ENCODE measurements around the gene TNP2.
"Not testable (repeated sequence)": the region's sequence is repeated elsewhere in the genome, so short reads cannot be mapped to it uniquely, and the experiment has no call there.

TNP2 gene

DNA sequence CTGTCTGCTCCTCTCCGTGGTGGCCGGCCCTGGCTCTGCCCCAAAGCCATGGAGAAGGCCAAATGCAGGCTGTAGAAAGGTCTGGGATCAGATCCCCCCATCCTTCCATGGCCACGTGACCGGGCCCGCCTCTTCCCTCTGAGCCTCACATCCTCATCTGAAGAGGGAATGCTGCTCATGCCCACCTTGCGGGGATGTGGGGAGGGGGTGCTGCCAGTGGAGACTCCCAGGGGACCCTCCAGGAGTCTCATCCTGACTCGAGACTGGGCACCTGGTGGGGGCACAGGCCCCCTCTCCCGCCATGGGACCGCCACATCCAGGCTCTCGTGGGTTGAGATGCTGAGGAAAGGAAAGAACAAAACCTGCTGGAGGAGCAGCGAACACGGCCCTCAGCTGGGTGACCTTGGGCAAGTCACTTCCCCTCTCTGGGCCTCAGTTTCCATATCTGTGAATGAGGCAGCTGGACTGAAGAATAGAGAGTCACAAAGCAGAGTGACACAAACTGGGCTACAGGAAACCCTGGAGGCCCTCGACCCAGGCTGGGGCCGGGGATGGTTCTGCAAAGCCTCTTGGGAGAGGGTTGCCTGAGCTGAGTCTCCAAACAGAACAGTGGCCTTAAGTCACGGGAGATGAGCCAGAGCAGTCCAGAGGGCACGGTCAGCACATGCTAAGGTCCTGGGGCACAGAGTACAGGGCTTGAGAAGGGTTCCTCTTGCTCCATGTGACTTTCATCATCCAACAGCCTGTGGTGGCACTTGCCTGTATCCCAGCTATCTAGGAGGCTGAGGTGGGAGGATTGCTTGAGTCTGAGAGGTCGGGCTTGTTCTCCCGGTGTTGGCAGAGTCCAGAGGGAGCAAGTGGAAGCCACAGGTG is 43.2 kb downstream of the TNP2 start:
- DNase-seq (ENCODE audit: extremely low read depth in 1 of 2, low read depth in 1 of 2) = no peak

DNA sequence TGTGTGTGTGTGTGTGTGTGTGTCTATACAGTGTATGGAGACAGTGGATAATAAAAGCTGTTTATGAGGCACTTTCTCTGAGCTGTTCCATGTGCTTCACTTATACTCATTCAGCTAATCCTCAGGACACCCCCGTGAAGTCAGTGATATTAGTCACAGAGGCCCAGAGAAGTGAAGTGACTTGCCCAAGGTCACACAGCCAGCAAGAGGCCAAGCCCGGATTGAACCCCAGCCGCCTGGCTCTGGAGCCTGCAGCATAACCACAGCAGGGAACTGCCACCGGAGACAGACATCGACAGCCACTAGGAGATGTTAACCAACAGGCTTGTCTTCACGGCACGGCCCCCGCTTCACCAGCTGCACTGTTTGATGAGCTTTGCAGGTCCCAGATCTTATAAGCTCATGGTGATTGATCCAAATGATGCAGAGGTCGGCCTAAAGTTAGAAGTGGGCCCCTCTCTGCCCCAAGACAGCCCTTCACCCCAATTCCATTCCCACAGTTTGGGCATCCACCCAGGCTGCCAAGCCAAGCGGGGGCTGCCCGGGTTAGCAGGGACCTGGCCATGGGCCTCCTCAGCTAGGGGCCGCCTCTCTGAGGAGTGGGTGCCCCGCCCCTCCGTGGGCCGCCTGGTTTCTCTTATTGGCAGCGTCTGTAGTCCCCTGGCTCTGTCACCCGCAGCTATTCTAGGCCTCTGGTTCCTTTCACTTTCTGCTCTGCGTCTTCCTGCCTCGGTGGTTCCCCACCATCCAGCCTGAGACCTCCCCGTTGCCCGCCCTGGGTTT is 44.0 kb downstream of the TNP2 start:
- DNase-seq (ENCODE audit: extremely low read depth in 1 of 2, low read depth in 1 of 2) = peak; percentile 34 to 46

DNA sequence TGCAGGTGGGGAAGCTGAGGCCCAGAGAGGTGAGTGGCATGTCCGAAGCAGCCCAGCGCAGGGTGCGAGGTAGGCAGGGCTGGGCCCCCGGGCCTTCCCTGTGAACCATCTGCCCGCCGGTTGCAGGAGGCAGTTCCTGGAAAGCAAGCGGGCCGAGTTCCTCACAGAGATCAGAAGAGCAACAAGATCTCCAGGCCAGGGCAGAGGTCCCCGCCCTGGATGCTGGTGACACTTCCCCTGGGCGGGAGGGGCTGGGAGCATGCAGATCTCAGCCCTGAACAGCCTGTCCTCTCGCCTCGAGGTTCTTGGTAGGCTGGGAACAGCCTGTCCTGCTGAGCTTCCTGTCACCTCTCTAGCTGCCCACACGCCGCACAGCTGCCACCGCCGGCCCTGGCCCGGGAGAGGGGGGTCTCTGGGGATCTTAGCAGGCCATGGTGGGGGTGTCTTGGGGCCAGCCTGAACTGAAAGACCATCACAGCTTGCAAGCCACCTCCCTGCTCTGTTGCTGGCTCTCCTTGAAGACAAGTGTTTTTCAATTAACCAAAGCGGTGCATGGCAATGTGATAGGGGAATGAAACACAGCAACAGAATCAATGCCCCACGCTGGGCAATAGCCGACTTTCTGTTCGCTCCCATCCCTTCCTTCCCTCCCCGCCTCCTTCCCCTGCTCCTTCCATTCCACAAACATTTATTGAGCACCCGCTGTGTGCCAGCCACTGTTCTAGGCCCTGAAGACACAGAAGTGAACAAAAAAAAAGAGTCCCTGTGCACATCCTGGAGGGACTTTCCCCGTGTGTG is 44.8 kb downstream of the TNP2 start:
- DNase-seq (ENCODE audit: extremely low read depth in 1 of 2, low read depth in 1 of 2) = peak; percentile 15 to 40

DNA sequence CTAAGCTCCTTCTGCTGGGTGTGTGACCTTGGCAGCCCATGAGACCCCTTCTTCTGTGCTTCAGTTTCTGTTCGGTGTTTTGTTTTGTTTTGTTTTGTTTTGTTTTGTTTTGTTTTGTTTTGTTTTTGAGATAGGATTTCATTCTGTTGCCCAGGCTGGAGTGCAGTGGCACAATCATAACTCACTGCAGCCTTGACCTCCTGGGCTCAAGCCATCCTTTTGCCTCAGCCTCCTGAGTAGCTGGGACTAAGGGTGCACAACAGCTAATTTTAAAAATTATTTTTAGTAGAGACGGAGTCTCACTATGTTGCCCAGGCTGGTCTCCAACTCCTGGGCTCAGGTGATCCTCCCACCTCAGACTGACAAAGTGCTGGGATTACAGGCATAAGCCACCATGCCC is 48.6 kb downstream of the TNP2 start:
- DNase-seq (ENCODE audit: extremely low read depth in 1 of 2, low read depth in 1 of 2) = not testable (repeated sequence)

DNA sequence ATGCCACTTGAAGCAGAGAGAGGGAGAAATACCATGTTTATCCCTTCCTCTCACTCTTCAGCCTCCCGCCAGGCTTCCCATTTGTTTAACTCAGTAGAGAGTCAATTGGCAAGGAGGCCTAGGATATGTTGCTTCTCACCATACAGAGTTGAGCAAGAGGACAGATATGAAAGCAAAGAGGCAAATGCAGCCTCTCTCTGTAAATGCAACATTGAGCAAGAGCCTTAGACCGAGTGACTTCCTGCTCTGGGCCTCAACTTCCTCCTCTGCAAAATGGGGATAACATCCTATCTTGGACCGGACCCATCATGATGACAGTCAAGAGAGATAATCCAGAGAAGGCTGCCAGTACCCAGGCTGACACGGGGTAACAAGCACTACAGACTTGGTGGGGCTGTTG is 49.9 kb downstream of the TNP2 start:
- no peak for DNase-seq (ENCODE audit: extremely low read depth in 1 of 2, low read depth in 1 of 2)

DNA sequence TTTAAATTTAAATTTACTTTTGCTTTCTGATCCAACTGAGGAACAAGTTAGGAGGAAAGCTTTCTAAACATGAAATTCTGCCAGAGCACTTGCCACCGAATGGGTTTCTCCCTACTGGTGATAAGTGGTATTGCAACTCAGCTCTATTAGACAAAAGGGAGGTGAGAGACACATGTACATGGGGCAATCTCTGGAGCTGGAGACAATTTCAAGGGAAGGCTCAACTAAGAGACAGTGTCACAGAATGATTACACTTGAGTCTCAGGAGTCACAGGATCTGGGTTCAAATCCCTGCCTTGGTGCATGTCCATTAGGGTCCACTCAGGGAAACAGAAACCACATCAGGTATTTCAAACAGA is 50.5 kb downstream of the TNP2 start:
- no peak for DNase-seq (ENCODE audit: extremely low read depth in 1 of 2, low read depth in 1 of 2)
